CD4-positive, alpha-beta T cell treated with Interleukin-15 for 4 hours (primary cell): ENCODE measurements around the gene SF3A2.
A peak's percentile ranks its signal among the peaks of the same experiment; 100 is the strongest.
"Not testable (repeated sequence)": the region's sequence is repeated elsewhere in the genome, so short reads cannot be mapped to it uniquely, and the experiment has no call there.

Experiments used
- DNase-seq: peaks from one replicate; pipeline ENCODE4 v3.0.0-alpha.2; 2020; ENCODE audit warnings: low spot score

The SF3A2 gene

DNA sequence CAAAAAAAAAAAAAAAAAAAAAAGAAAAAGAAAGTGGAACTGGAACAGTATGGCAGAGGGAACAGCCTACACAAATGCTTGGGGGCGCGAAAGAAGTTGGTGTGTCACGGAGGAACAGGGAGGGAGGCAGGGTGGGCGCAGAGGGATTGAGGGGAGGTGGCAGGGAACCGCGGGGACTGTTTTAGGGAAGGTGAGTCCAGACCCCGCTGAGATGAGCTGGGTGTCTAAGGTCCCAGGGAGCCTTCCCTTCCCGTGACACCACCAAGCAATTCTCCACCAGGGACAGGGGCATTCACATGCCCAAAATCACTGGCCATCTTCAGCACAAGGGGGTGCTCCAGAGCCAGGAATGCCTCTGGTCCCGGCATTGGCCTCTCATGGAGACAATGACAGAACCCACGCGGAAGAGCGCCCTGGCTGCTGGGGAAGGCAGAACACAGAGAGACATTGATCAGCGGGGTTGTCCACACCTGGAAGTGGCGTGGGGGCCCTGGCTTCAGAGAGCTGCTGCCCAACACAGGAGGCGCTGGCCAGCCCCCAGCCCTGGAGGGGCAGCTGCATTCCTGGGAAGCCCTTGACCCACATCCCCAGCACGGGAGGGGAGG, 38.4 kb downstream of the SF3A2 start:
- peak; percentile 40 for DNase-seq

DNA sequence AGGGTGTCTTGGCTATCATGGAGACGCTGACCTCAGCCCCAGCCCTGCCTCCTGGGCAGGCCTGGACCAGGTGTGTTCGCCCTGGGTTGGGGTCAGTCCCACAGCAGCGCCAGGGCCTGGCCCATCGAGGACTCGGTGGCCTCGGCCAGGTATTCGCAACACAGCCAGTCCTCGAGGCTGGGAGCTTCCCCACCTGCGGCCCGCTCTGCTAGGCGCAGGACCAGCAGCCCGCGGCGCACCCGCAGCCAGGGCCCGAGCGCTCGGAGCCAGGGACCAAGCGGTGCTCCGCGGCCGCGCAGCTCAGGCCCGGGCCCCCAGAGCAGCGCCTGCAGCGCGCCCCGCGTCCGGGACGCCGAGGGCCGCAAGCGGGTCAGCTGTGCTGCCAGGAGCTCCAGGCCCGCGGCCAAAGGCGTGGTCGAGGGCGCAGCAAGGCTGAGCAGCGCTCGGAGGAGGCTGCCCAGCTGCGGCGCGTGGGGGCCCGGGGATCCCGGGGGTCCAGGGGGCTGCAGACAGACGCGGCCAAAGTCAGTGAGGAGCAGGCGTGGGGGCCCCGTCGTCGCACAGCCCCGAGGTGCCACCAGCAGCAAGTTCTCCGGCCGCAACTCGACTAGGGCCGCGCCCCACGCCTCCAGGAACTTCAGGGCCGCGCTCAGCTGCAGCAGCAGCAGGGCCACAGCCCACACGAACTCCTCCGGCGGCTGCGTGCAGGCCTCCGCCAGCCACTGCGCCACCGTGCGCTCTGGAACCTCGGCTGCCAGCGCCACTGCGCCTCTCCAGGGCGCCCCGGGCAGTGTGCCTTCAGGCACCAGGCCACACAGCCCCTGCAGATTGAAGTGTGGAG, 39.2 kb downstream of the SF3A2 start:
- no peak for DNase-seq

DNA sequence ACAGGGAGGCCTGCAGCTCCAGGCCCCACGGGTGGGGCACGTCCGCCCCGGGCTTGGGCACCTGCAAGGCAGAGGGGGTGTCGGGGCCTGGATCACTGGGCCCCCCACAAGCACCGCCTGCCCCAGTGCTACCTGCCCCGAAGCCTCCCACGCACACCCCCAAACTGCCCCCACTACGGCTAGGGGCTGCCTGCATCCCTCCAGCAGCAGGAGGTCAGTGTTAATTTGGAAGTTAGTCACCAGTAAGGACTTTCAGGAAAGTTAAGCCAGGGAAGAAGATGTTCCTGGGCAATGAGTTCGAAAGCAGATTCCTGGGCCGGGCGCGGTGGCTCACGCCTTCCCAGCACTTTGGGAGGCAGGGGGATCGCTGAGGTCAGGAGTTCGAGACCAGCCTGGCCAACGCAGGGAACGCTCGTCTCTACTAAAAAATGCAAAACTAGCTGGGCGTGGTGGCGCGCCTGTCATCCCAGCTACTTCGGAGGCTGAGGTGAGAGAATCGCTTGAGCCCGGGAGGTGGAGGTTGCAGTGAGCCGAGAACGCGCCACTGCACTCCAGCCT, 39.9 kb downstream of the SF3A2 start:
- DNase-seq: no peak

DNA sequence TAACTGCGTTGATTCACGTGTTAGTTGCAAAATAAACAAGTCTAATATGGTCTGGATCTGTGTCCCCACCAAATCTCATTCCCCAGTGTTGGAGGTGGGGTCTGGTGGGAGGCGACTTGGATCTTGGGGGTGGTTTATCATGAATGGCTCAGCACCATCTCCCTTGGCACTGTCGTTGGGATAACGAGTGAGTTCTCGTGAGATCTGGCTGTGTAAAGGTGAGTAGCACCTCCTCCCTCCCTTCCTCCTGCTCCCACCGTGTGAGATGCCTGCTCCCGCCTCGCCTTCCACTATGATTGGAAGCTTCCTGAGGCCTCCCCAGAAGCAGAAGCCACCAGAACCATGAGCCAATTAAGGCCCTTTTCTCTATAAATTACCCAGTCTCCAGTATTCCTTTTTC, 40.5 kb downstream of the SF3A2 start:
- DNase-seq: no peak

DNA sequence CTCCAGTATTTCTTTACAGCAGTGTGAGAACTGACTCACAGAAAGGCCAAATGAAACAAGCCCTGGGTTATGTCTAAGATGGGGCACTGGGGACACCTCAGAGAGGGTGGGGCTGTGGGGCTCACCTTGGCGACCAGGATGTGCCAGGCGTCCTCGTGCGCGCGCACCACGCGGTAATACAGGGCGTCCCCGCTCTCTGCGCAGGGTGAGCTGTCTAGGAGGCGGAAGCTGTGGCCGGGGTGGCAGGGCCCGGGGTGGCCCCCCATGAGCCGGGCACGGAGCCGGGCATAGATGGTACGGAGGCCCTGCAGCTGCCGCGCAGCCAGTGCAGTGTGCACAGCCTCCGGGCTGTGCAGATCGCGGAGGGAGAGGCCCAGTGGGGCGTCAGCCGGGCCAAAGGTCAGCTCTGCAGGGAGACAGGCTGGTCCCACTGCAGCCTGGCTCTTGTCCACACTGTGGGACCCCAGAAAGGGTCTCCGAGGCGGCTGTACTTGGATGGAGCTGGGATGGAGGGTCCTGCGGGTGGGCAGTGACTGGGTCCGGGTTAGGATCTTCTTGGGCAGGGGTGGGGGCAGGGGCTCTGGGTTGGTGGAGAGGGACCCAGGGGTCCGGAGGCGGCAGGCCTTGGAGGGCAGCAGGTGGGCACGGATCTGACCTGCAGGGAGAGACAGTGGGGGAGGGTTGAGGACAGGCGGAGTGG, 42.0 kb downstream of the SF3A2 start:
- no peak for DNase-seq

DNA sequence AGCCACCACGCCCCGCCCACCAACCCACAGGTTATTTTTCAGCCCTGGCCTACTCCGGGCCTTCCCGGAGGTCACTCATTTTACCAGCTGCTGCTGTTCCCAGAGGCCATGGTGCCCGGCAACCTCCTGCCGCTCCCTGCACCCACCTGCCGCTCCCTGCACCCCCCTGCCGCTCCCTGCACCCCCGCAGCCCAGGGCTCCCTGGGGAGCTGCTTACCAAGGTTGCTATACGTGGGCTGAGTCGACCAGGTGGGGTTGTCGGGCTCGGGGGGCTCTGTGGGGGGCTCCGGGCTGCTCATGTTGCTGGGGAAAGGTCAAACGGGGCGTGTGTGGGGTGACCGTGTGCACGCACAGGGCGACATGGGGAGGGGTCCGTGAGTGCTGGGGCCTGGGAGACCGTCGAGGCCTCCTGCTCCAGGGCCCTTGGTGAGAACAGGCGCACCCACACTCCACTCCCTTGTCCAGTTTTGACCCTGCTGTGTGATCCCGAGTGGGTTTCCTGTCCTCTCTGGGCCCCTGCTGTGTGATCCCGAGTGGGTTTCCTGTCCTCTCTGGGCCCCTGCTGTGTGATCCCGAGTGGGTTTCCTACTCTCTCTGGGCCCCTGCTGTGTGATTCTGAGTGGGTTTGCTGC, 44.1 kb downstream of the SF3A2 start:
- DNase-seq: no peak

DNA sequence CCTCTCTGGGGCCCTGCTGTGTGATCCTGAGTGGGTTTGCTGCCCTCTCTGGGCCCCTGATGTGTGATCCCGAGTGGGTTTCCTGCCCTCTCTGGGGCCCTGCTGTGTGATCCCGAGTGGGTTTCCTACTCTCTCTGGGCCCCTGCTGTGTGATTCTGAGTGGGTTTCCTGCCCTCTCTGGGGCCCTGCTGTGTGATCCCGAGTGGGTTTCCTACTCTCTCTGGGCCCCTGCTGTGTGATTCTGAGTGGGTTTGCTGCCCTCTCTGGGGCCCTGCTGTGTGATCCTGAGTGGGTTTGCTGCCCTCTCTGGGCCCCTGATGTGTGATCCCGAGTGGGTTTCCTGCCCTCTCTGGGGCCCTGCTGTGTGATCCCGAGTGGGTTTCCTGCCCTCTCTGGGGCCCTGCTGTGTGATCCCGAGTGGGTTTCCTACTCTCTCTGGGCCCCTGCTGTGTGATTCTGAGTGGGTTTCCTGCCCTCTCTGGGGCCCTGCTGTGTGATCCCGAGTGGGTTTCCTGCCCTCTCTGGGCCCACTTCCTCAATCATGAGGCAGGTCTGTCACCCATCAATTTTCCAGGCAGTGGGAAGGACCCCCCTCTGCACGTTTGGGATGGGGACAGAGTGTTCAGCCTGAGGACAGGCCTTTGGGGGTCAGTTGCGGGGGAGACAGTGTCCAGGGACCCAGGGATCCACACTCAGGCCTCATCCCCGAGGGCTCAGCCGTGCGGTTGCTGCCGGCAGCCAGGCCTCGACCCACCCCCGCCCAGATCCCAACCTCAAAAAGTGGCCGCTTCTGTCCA, 44.8 kb downstream of the SF3A2 start:
- not testable (repeated sequence) for DNase-seq

DNA sequence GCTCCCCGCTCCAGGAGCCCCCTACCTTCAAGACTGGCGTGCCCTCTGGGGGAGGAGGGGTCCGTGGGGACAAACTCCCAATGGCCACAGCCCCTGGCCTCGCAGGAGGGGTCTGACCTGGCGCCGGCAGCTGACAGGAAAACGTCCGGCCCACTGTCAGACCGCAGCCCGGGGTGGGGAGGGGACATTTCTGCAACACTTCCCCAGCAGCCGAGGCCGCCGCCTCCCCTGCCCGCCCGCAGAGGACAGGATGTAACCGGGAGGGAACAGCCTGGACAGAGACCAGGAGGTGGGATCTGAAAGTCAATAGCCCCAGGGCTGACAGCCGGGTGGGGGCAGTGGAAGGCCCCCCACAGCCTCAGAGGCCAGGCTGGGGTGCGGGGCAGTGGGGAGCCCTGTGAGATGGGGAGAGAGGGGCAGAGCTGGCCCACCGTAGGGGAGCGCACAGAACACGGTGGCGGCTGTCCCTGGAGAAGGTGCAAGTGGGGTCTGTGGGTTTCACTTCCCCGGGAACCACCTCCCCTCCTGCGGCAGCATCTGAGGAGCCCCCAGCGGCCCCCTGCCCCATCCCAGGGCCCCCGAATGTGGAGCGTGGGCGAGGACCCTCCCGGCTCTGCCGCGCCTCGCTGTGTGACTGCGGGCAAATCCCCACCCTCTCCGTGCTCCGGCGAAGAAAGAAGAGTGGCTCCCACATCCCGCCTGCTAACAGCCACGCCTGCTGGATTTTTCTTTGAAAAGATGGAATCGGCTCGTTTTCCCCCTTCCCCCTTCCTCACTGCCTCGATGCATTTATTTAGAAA, 45.6 kb downstream of the SF3A2 start, which contains the start of gene PEAK3:
Gene PEAK3, minus strand, starts transcription at position 114 of the 800 bp plus-strand sequence. CDS start 1,244 bp downstream, outside the sequence.
- DNase-seq: no peak

DNA sequence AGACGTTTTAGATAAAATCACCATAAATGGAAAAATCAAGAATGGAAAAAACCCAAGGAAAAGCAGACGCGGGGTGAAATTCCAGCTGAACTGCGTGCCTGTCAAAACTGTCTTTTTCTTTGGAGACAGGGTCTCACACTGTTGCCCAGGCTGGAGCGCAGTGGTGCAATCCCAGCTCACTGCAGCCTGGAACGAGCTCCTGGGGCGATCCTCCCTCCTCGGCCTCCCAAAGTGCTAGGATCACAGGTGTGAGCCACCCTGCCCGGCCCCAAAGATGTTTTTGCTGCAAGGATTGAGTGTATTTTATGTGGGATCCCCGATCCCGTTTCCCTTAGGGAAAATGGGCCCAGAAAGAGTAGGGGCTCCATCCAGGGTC, 46.2 kb downstream of the SF3A2 start:
- DNase-seq: no peak

DNA sequence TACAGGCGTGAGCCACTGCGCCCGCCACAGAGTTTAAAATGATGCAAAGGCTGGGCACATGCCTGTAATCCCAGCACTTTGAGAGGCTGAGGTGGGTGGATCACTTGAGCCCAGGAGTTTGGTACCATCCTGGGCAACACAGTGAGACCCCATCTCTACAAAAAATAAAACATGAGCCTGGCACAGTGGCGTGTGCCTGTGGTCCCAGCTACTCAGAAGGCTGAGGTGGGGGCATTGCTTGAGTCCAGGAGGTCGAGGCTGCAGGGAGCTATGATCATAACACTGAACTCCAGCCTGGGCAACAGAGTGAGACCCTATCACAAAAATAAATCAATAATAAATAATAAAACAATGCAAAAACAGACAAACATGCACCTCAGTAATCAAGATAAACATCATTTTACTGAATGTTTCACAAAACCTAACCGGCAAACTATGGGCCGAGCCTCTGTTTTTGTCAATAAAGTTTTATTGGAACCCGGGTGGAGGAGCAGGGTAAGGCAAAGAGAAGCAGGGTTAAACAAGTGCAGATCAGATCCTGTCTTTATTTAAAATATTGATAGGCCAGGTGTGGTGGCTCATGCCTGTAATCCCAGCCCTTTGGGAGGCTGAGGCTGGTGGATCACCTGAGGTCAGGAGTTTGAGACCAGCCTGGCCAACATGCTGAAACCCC, 47.3 kb downstream of the SF3A2 start:
- no peak for DNase-seq

DNA sequence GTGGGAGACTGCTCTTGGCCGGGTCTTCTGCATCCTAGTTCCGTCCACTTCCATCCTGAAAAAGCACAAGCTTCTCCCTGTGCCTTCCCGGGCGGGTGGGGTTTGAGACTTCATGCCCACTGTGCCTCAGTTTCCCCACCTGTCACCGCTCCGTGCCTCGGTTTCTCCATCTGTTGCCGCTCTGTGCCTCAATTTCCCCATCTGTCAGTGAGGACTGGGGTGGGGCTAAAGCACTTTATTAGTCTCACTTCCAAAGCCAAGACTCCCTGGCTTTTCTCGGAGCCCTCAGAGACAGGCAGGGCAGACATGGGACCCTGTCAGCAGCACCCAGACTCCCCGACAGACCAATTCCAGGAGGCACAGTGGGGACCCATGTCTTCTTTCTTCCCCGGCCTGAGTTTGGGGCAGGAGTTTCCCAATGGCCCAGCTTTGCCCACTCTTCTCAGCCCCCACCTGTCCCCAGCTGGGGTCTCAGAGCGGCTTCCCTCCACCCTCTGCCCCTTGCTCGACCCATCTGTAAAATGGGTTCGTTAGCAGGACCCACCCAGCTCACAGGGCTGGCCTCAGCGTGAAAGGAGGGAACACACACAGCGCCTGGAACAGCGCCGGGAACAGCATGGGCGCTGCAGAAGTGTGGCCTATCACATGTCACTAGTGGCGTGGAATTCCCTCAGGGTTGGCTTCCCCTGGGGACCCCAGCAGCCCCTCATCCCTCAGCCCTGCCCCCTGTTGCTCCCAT, 49.9 kb downstream of the SF3A2 start:
- no peak for DNase-seq

DNA sequence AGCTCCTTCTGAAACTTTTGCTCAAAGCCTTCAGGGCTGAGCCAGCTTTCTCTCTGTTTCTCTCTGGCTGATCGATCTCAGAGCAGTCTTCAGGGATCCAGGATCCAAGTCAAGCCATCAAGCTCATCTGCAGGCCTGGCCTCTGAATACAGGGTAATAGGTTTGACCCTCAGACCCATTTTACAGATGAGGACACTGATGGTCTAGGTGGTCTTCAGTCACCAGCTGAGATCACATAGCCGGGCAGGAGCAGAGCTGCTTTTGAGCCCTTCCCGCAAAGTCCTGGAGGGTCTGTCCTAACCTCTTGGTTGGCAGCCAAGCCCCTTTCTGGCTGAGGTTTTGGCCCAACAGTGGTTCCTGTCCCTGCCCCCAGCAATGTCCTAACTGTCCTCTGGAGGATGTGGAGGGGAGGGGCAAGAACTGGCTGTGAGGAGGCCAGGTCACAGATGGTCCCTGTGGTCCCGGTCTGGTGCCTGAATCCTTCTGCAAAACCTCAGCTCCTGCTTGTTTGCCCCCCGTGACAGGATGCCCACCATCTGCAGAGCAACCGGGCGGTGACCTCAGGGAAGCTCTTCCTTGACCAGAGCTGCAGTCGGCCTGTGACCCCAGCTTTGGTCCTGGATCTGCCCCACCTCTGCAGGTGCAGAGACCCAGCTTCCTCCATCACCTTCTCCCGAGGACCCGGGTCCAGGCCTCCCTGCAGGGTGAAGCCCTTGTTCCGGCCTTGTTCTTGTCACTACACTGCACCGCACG, 51.1 kb downstream of the SF3A2 start:
- DNase-seq: no peak

DNA sequence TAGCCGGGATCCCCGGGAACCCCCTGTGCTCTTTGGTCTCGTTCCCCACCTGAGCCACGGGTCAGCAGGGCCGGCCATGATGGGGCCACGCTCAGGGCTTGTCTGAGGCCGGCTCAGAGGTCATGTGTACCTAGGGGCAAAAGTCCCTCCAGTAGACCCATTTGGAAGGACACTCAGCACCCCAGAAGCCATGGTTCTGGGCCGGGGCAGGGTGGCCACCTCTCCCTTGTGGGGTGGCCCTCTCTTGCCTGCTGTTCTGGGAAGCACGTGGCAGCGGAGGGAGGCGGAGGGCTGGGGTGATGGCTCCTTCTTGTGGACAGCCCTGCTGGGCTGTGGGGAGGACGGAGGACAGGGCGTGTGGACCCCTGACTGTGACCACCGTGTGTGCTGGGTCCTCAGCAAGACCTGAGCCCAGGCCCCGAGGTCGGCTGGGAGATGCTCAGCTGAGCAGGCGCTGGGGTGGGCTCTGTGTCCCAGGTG, 51.8 kb downstream of the SF3A2 start:
- DNase-seq: no peak

DNA sequence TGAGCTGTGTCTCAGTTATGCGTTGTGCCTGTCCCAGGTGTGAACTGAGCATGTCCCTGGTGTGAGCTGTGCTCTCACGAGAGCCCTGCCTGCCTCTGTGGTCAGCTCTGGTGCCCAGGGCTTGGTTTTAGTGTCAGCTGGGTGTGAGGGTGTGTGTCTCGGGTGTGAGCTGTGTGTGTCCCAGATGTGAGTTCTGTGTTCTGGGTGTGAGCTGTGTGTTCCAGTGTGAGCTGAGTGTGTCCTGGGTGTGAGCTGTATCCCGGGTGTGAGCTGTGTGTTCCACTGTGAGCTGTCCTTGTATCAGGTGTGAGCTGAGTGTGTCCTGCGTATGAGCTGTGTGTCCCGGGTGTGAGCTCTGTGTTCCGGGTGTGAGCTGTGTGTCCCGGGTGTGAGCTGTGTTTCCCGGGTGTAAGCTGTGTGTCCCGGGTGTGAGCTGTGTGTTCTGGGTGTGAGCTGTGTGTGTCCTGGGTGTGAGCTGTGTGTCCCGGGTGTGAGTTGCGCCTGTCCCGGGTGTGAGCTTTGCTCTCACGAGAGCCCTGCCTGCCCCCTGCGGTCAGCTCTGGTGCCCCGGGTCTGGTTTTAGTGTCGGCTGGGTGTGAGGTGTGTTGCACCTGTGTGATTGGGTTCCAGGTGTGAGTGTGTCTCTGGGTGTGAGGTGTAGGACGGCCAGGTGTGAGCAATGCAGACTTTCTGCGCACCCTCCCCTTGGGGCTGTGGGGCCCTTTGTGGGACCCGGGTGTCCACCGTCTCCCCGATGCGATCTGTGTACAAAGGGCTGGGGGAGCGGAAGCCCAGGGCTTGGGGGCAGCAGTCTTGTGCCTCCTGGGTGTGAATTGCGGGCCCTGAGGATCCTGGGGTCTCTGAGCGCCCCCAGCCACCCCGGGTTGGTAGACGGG, 52.4 kb downstream of the SF3A2 start:
- no peak for DNase-seq

DNA sequence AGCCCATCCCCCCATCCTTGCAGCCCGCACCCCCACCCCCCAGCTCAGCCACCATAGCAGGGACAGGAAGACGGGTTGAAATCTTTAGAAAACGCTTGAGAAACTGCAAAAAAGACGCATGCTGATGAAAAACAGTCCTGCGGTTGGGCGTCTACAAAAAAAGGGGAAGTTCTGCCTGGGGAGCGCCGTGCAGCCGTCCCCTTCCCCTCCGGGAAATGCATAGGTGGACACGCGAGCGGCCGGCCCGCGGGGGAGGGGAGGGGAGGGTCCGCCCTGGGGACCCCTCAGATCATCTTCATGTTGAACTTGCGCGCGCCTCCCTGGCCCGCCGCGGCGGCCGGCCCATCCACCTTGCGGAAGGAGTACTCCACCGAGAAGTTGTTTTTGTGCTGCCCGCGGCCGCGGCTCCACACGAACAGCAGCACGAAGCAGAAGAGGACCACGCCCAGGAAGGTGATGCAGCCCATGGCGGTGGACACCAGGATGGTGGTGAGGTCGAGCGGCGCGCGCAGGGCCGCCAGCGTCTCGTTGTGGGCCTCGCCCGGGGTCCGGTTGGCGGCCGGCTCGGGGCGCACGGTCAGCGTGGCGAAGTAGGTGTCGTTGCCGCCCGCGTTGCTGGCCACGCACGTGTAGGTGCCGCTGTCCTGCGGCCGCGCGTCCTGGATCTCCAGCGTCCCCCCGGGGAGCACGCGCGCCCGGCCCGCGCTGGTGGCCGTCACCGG, 53.3 kb downstream of the SF3A2 start:
- peak; percentile 38 for DNase-seq

DNA sequence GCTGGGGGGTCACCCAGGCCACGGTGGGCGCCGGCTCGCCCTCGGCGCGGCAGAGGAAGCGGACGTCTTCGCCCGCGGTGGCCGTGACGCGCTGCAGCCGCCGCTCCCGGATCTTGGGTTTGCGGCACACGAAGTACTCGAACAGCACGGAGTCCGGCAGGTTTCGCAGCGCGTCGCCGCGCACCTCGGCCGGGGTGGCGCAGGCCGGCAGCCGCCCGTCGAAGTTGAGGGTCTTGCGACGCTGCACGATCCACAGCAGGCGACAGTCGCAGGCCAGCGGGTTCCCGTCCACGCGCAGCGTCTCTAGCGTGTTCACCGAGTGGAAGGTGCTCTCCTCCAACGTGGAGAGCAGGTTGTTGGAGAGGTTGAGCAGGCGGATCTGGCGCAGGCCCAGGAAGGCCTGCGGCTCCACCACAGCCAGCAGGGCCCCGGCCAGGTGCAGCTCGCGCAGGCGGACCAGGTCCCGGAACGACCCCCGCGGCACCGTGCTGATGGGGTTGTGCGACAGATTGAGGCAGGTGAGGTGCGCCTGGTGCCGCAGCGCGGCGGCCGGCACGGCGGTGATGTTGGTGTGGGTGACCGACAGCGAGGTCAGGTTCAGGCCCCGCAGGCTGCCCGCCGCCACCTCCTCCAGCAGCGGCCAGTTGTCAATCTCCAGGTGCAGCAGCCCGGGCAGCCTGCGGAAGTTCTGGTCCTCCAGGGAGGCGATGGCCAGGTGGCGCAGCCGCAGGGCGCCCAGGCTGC, 54.0 kb downstream of the SF3A2 start:
- DNase-seq: no peak
